T-cell (primary cell): ENCODE measurements around the gene SSUH2. TPM values are rescaled to one million over a fixed set of nuclear protein-coding genes. Genes with fewer than 3 reads are reported as not detected.

Source experiments
- ATAC-seq, 4 experiments: fragments of 200-7000 bp in 3 of 4; fragments of 150-1000 bp in 1 of 4; cut with Tn5 transposase; replicated peaks in 1 of 4; 1 replicate in 3 of 4; 2 replicates in 1 of 4; pipeline ENCODE4 v1.10.0; 2021; ENCODE audit warnings: moderate library complexity in 3 of 4, mild to moderate bottlenecking in 2 of 4, moderate number of reproducible peaks in 1 of 4
- CTCF ChIA-PET, 2 donors: fragments of 300-600 bp; sonication (Branson Sonifier 250); formaldehyde crosslinking; loops; one replicate each; lab custom pipeline; 2022; ENCODE audit warnings: antibody characterized with exemption in 2 of 2; lab: Charles Lee
- POLR2A ChIA-PET, 2 donors: fragments of 300-600 bp; sonication (Branson Sonifier 250); formaldehyde crosslinking; loops; one replicate each; lab custom pipeline; 2022; ENCODE audit warnings: antibody characterized with exemption in 2 of 2; lab: Charles Lee
- DNase-seq, 35 experiments: peaks; one replicate each; pipeline versions ENCODE4 v3.0.0 to v3.0.0-alpha.2; 2013 to 2023
- H3K27ac ChIP-seq: one replicate; pipeline ENCODE4 v1.5.1; 2013; ENCODE audit warnings: low read length
- H3K27me3 ChIP-seq, 2 experiments: replicated peaks in 1 of 2; 1 replicate in 1 of 2; 2 replicates in 1 of 2; pipeline versions ENCODE4 v1.6.1 to v1.7.0; 2013; ENCODE audit warnings: low read length in 1 of 2, mixed read lengths in 1 of 2; ENCODE audit not compliant: control insufficient read depth in 2 of 2, insufficient read depth in 2 of 2; ENCODE audit errors: extremely low read depth in 1 of 2
- H3K36me3 ChIP-seq, 2 donors: 1 replicate in 1 of 2; 2 replicates in 1 of 2; pipeline versions ENCODE4 v1.6.1 to v1.7.0; 2013; ENCODE audit warnings: low read length in 1 of 2; ENCODE audit not compliant: control insufficient read depth in 2 of 2, insufficient read depth in 1 of 2; ENCODE audit errors: extremely low read depth in 1 of 2
- H3K4me1 ChIP-seq, 2 experiments: 1 replicate in 1 of 2; 2 replicates in 1 of 2; pipeline versions ENCODE4 v1.6.1 to v1.7.0; 2013; ENCODE audit warnings: low read length in 2 of 2, mixed read lengths in 1 of 2; ENCODE audit not compliant: insufficient read depth in 2 of 2, control insufficient read depth in 1 of 2; ENCODE audit errors: extremely low read depth in 1 of 2
- H3K4me3 ChIP-seq, 2 donors: 1 replicate in 1 of 2; 2 replicates in 1 of 2; pipeline versions ENCODE4 v1.5.1 to v1.7.0; 2013; ENCODE audit warnings: mild to moderate bottlenecking in 2 of 2, low read length in 1 of 2, moderate library complexity in 1 of 2; ENCODE audit not compliant: control insufficient read depth in 1 of 2; ENCODE audit errors: extremely low read depth in 1 of 2
- H3K9me3 ChIP-seq: 2 replicates; pipeline ENCODE4 v1.7.0; 2013
- H3K27ac Mint-ChIP-seq, 2 donors: one replicate each; pipeline ENCODE4 v1.8.0; 2020 to 2021; ENCODE audit warnings: mild to moderate bottlenecking in 2 of 2, mixed read lengths in 2 of 2
- H3K27me3 Mint-ChIP-seq, 2 donors: one replicate each; pipeline ENCODE4 v1.8.0; 2021 to 2022; ENCODE audit warnings: mixed read lengths in 2 of 2
- H3K36me3 Mint-ChIP-seq: one replicate; pipeline ENCODE4 v1.8.0; 2021; ENCODE audit warnings: mixed read lengths
- H3K4me1 Mint-ChIP-seq, 3 donors: one replicate each; pipeline ENCODE4 v1.8.0; 2020 to 2022; ENCODE audit warnings: mixed read lengths in 3 of 3, mild to moderate bottlenecking in 1 of 3
- H3K4me3 Mint-ChIP-seq, 3 donors: one replicate each; pipeline ENCODE4 v1.8.0; 2020 to 2022; ENCODE audit warnings: mild to moderate bottlenecking in 3 of 3, mixed read lengths in 3 of 3, moderate library complexity in 3 of 3
- H3K9me3 Mint-ChIP-seq, 3 donors: one replicate each; pipeline ENCODE4 v1.8.0; 2020 to 2022; ENCODE audit warnings: mixed read lengths in 3 of 3
- WGBS: methylation state at CpG from one replicate; pipeline ENCODE4 v1.1.5; 2013; ENCODE audit warnings: missing lambda C conversion rate; ENCODE audit not compliant: insufficient coverage; 5-methylcytosine and 5-hydroxymethylcytosine counted together
- total RNA-seq, 35 experiments: library from RNA in 6 of 35; stranded (reverse) in 6 of 35; fragments of 120-200 nt in 1 of 35; gene quantifications; one replicate each; pipeline versions ENCODE4 v1.2.1 to v1.2.4 and lab custom pipeline; 2013 to 2026

The SSUH2 gene
- total RNA-seq, 5 donors from 2014 or later (not counting 1 experiment from before 2014, with no cell fraction given), result 0.13 TPM; not detected in 4

- H3K4me1 ChIP-seq, result no peaks in the 10 kb centered on the region
- 100% methylated on average over 4 of the region's 9 CpGs for WGBS
- H3K9me3 ChIP-seq, result no peaks in the 10 kb centered on the region
- no peaks in the 10 kb centered on the region for H3K36me3 Mint-ChIP-seq
- no peaks in the 10 kb centered on the region for H3K4me1 Mint-ChIP-seq
- no peaks in the 10 kb centered on the region for H3K36me3 ChIP-seq
- H3K27me3 ChIP-seq, result no peaks in the 10 kb centered on the region
- H3K27ac ChIP-seq, result no peak overlapping the region
- ATAC-seq (no peak), DNase-seq (no peak)
- CTCF ChIA-PET, result no interaction called here
- no peaks in the 10 kb centered on the region for H3K9me3 Mint-ChIP-seq
- H3K27me3 Mint-ChIP-seq, result peaks cover 4 to 7% of the 10 kb centered on the region in 2 donors
- POLR2A ChIA-PET, result no interaction called here
- H3K4me3 ChIP-seq, result no peak overlapping the region
- no peak overlapping the region for H3K4me3 Mint-ChIP-seq
- H3K27ac Mint-ChIP-seq, result no peak overlapping the region
These were observed 41.4 kb downstream of the SSUH2 start for GRCh38 chr3:8603115-8603710.

GRCh38 chr3:8600457-8600856 lies 44.1 kb downstream of the SSUH2 start:
- Mint-ChIP-seq H3K4me3 (no peak overlapping the region), H3K4me1 (no peaks in the 10 kb centered on the region), H3K27me3 (peaks cover 0 to 5% of the 10 kb centered on the region in 2 donors), H3K27ac (no peak overlapping the region), H3K9me3 (no peaks in the 10 kb centered on the region), H3K36me3 (no peaks in the 10 kb centered on the region)
- ChIA-PET POLR2A (no interaction called here), CTCF (no interaction called here)
- H3K9me3 ChIP-seq, result no peaks in the 10 kb centered on the region
- H3K27ac ChIP-seq, result no peak overlapping the region
- H3K27me3 ChIP-seq, result peaks cover 0 to 12% of the 10 kb centered on the region in 2 experiments
- H3K4me1 ChIP-seq, result no peaks in the 10 kb centered on the region
- ATAC-seq, result no peak
- no peaks in the 10 kb centered on the region for H3K36me3 ChIP-seq
- DNase-seq, result no peak
- no peak overlapping the region for H3K4me3 ChIP-seq

GRCh38 chr3:8599146-8599545 lies 45.5 kb downstream of the SSUH2 start:
- CTCF ChIA-PET, result no interaction called here

GRCh38 chr3:8597219-8597853 lies 47.3 kb downstream of the SSUH2 start:
- ATAC-seq (no peak), DNase-seq (no peak)
- CTCF ChIA-PET, result no interaction called here
- Histone ChIP-seq H3K27me3 (peaks cover 0 to 15% of the 10 kb centered on the region in 2 experiments), H3K4me1 (no peaks in the 10 kb centered on the region), H3K36me3 (no peaks in the 10 kb centered on the region), H3K4me3 (no peak overlapping the region), H3K9me3 (no peaks in the 10 kb centered on the region), H3K27ac (no peak overlapping the region)
- H3K36me3 Mint-ChIP-seq, result no peaks in the 10 kb centered on the region
- no peak overlapping the region for H3K27ac Mint-ChIP-seq
- H3K27me3 Mint-ChIP-seq, result peaks cover 0 to 5% of the 10 kb centered on the region in 2 donors
- WGBS, result 73% methylated on average over 6 of the region's 7 CpGs
- no peaks in the 10 kb centered on the region for H3K4me1 Mint-ChIP-seq
- H3K9me3 Mint-ChIP-seq, result no peaks in the 10 kb centered on the region
- POLR2A ChIA-PET, result no interaction called here
- no peak overlapping the region for H3K4me3 Mint-ChIP-seq

More at GRCh38 chr3:8599146-8599545, 45.5 kb downstream of the SSUH2 start:
- H3K36me3 ChIP-seq, result no peaks in the 10 kb centered on the region
- Mint-ChIP-seq H3K4me3 (no peak overlapping the region), H3K27me3 (peaks cover 0 to 5% of the 10 kb centered on the region in 2 donors), H3K36me3 (no peaks in the 10 kb centered on the region), H3K9me3 (no peaks in the 10 kb centered on the region), H3K4me1 (no peaks in the 10 kb centered on the region), H3K27ac (no peak overlapping the region)
- POLR2A ChIA-PET, result no interaction called here
- H3K27ac ChIP-seq, result no peak overlapping the region
- DNase-seq (no peak), ATAC-seq (no peak)
- WGBS, result 40% methylated on average over 1 of the region's 3 CpGs
- H3K27me3 ChIP-seq, result peaks cover 0 to 15% of the 10 kb centered on the region in 2 experiments
- H3K9me3 ChIP-seq, result no peaks in the 10 kb centered on the region
- no peak overlapping the region for H3K4me3 ChIP-seq
- no peaks in the 10 kb centered on the region for H3K4me1 ChIP-seq

- no peak for ATAC-seq
- H3K9me3 ChIP-seq, result no peaks in the 10 kb centered on the region
- Mint-ChIP-seq H3K4me1 (no peaks in the 10 kb centered on the region), H3K36me3 (no peaks in the 10 kb centered on the region), H3K4me3 (no peak overlapping the region), H3K27ac (no peak overlapping the region), H3K9me3 (no peaks in the 10 kb centered on the region), H3K27me3 (peaks cover 0 to 5% of the 10 kb centered on the region in 2 donors)
- H3K27ac ChIP-seq, result no peak overlapping the region
- no peaks in the 10 kb centered on the region for H3K36me3 ChIP-seq
- H3K27me3 ChIP-seq, result peaks cover 0 to 15% of the 10 kb centered on the region in 2 experiments
- ChIA-PET CTCF (no interaction called here), POLR2A (no interaction called here)
- no peaks in the 10 kb centered on the region for H3K4me1 ChIP-seq
- no peak overlapping the region for H3K4me3 ChIP-seq
- no peak for DNase-seq
- 81% methylated on average over 13 of the region's 18 CpGs for WGBS
These were observed 48.0 kb downstream of the SSUH2 start for GRCh38 chr3:8596321-8597218.

- Histone ChIP-seq H3K36me3 (no peaks in the 10 kb centered on the region), H3K27me3 (peaks cover 0 to 15% of the 10 kb centered on the region in 2 experiments), H3K27ac (no peak overlapping the region), H3K4me3 (no peak overlapping the region), H3K4me1 (no peaks in the 10 kb centered on the region), H3K9me3 (no peaks in the 10 kb centered on the region)
- ChIA-PET CTCF (no interaction called here), POLR2A (no interaction called here)
- Mint-ChIP-seq H3K4me3 (no peak overlapping the region), H3K36me3 (no peaks in the 10 kb centered on the region), H3K4me1 (no peaks in the 10 kb centered on the region), H3K27ac (no peak overlapping the region), H3K9me3 (no peaks in the 10 kb centered on the region), H3K27me3 (peaks cover 0 to 5% of the 10 kb centered on the region in 2 donors)
- ATAC-seq (no peak), DNase-seq (no peak)
- 86% methylated on average over 9 of the region's 9 CpGs for WGBS
These were observed 48.9 kb downstream of the SSUH2 start for GRCh38 chr3:8595695-8596115.
